Measurements from ENCODE around the gene BRMS1L.

GRCh38 chr14:35806006-35806907 lies 19.9 kb upstream of the BRMS1L start:
- no peak for TF ChIP-seq CTCF (conservative IDR thresholded peaks at IDR 0.05; ENCODE audit: low read depth in 2 of 2)
- no peak for TF ChIP-seq REST (IDR thresholded peaks at IDR 0.05; ENCODE audit: unreplicated experiment)
- no peak for TF ChIP-seq EZH2 (IDR thresholded peaks at IDR 0.05; ENCODE audit: low read depth, unreplicated experiment)
- TF ChIP-seq POLR2AphosphoS5 (IDR thresholded peaks at IDR 0.05; ENCODE audit: low read depth): no peak
- TF ChIP-seq JUNB (IDR thresholded peaks at IDR 0.05; ENCODE audit: unreplicated experiment): no peak
- TF ChIP-seq EZH2phosphoT487 (IDR thresholded peaks at IDR 0.05; ENCODE audit: unreplicated experiment): no peak
- TF ChIP-seq STAT1 (IDR thresholded peaks at IDR 0.05; ENCODE audit: unreplicated experiment): no peak
- TF ChIP-seq ZNF331 (CRISPR knock-in tag; IDR thresholded peaks at IDR 0.05; ENCODE audit: low read depth): no peak
- no peak for TF ChIP-seq CREB1 (CRISPR knock-in tag; IDR thresholded peaks at IDR 0.05; ENCODE audit: low read depth)
- TF ChIP-seq ETS1 (IDR thresholded peaks at IDR 0.05): no peak
- no peak for TF ChIP-seq NANOG (IDR thresholded peaks at IDR 0.05; ENCODE audit: borderline replicate concordance)
